HCT116 (cell line): Measurements from ENCODE around the gene GTF2A1. TPM values are rescaled to one million over a fixed set of nuclear protein-coding genes. Genes with fewer than 3 reads are reported as not detected.

Experiments used
- ATAC-seq: fragments of 200-7000 bp; cut with Tn5 transposase; 2 replicates; pipeline ENCODE4 v1.9.1; 2020; ENCODE audit warnings: mild to moderate bottlenecking, moderate library complexity
- BruUV-seq: library from RNA; stranded (reverse); fragments of 400-500 nt; replicated peaks from 2 replicates; lab custom pipeline; 2021; lab: Mats Ljungman, UMichigan
- CTCF ChIA-PET: fragments of 300-600 bp; sonication (Branson Sonifier 250); formaldehyde crosslinking; loops from one replicate; lab custom pipeline; 2021; ENCODE audit warnings: antibody characterized with exemption; lab: Charles Lee
- POLR2A ChIA-PET: fragments of 300-600, 350-600 bp; sonication (Branson Sonifier 250); formaldehyde crosslinking; loops from one replicate; lab custom pipeline; 2021; ENCODE audit warnings: antibody characterized with exemption; lab: Charles Lee
- RAD21 ChIA-PET, 2 experiments: fragments of 300-600 bp; sonication (Branson Sonifier 250); formaldehyde crosslinking; loops; one replicate each; lab custom pipeline; 2023; ENCODE audit warnings: low total read pairs in 2 of 2; ENCODE audit not compliant: uncharacterized antibody in 2 of 2, unreplicated experiment in 2 of 2, low non-redundant PET in 1 of 2; lab: Charles Lee
- DNase-seq: peaks from one replicate; pipeline ENCODE4 v3.0.0-alpha.2; 2010; ENCODE audit warnings: low read depth, low spot score
- H2AFZ ChIP-seq: fragments of 200-600 bp; shearing (Covaris generic), sonication (generic); 2 replicates; pipeline ENCODE4 v1.6.1; 2017; ENCODE audit warnings: low read depth, mixed run types, mixed read lengths, antibody characterized with exemption, low read length; ENCODE audit not compliant: poor library complexity, severe bottlenecking
- H3K27ac ChIP-seq: 2 replicates; pipeline ENCODE4 v1.5.1; 2012; ENCODE audit warnings: low read depth, low read length
- H3K27me3 ChIP-seq: fragments of 200-600 bp; sonication (generic); 2 replicates; pipeline ENCODE4 v1.6.1; 2016; ENCODE audit warnings: mixed run types, low read length, mixed read lengths; ENCODE audit not compliant: insufficient read depth
- H3K36me3 ChIP-seq, 2 experiments: fragments of 200-500 bp in 1 of 2; fragments of 200-600 bp in 1 of 2; sonication (Bioruptor generic) in 1 of 2; sonication (generic) in 1 of 2; 2 replicates each; pipeline versions ENCODE4 v1.5.1 to v1.6.1; 2014 to 2016; ENCODE audit warnings: low read length in 2 of 2, inconsistent platforms in 1 of 2, mixed read lengths in 1 of 2, mixed run types in 1 of 2; ENCODE audit not compliant: insufficient read depth in 2 of 2, control insufficient read depth in 1 of 2
- H3K4me1 ChIP-seq, 2 experiments: fragments of 200-600 bp in 1 of 2; sonication (generic) in 1 of 2; 2 replicates each; pipeline versions ENCODE4 v1.5.1 to v1.6.1; 2012 to 2017; ENCODE audit warnings: low read length in 2 of 2, inconsistent platforms in 1 of 2, mild to moderate bottlenecking in 1 of 2, mixed read lengths in 1 of 2, mixed run types in 1 of 2, moderate library complexity in 1 of 2; ENCODE audit not compliant: insufficient read depth in 2 of 2, control insufficient read depth in 1 of 2
- H3K4me2 ChIP-seq: fragments of 200-600 bp; sonication (generic); 2 replicates; pipeline ENCODE4 v1.6.1; 2017; ENCODE audit warnings: mixed run types, low read length, mixed read lengths
- H3K4me3 ChIP-seq, 2 experiments: fragments of 200-600 bp in 1 of 2; sonication (generic) in 1 of 2; replicated peaks in 1 of 2; 2 replicates each; pipeline ENCODE4 v1.5.1; 2011 to 2016; ENCODE audit warnings: low read length in 2 of 2, control low read depth in 1 of 2, low read depth in 1 of 2, mild to moderate bottlenecking in 1 of 2, mixed read lengths in 1 of 2, mixed run types in 1 of 2
- H3K79me2 ChIP-seq: fragments of 200-600 bp; sonication (generic); 2 replicates; pipeline ENCODE4 v1.6.1; 2017; ENCODE audit warnings: mild to moderate bottlenecking, mixed run types, low read length, moderate library complexity, mixed read lengths; ENCODE audit not compliant: insufficient read depth
- H3K9ac ChIP-seq: fragments of 200-600 bp; sonication (generic); 2 replicates; pipeline ENCODE4 v1.6.1; 2016; ENCODE audit warnings: low read length, mixed read lengths
- H3K9me2 ChIP-seq: fragments of 200-600 bp; sonication (generic), shearing (Covaris generic); 2 replicates; pipeline ENCODE4 v1.6.1; 2017; ENCODE audit warnings: mixed run types, mild to moderate bottlenecking, moderate library complexity; ENCODE audit not compliant: insufficient read depth
- H3K9me3 ChIP-seq, 2 experiments: fragments of 200-500 bp in 1 of 2; fragments of 200-600 bp in 1 of 2; sonication (Bioruptor generic) in 1 of 2; sonication (generic) in 1 of 2; 2 replicates each; pipeline ENCODE4 v1.6.1; 2014 to 2017; ENCODE audit warnings: low read length in 2 of 2, mixed read lengths in 2 of 2, inconsistent platforms in 1 of 2, low read depth in 1 of 2, mild to moderate bottlenecking in 1 of 2, mixed run types in 1 of 2, moderate library complexity in 1 of 2; ENCODE audit not compliant: control insufficient read depth in 1 of 2, insufficient read depth in 1 of 2
- H4K20me1 ChIP-seq: fragments of 200-600 bp; sonication (generic), shearing (Covaris generic); 2 replicates; pipeline ENCODE4 v1.6.1; 2017; ENCODE audit warnings: mixed run types, mild to moderate bottlenecking, moderate library complexity; ENCODE audit not compliant: insufficient read depth
- CBX3 ChIP-seq: IDR thresholded peaks from 2 replicates; pipeline ENCODE4 v1.6.1; 2012; ENCODE audit warnings: low read depth
- CEBPB ChIP-seq: IDR thresholded peaks from 2 replicates; pipeline ENCODE4 v1.6.1; 2012; ENCODE audit warnings: low read depth
- EGR1 ChIP-seq: IDR thresholded peaks from 2 replicates; pipeline ENCODE4 v1.6.1; 2012; ENCODE audit warnings: low read depth
- ELF1 ChIP-seq: IDR thresholded peaks from 2 replicates; pipeline ENCODE4 v1.6.1; 2012; ENCODE audit warnings: low read depth, borderline replicate concordance
- EZH2 ChIP-seq: fragments of 200-600 bp; sonication (generic); IDR thresholded peaks from 2 replicates; pipeline ENCODE4 v1.6.1; 2017; ENCODE audit warnings: antibody characterized with exemption, mixed run types
- EZH2phosphoT487 ChIP-seq: fragments of 200-600 bp; IDR thresholded peaks from 2 replicates; pipeline ENCODE4 v1.6.1; 2018; ENCODE audit warnings: antibody characterized with exemption, borderline replicate concordance
- FOSL1 ChIP-seq: IDR thresholded peaks from 2 replicates; pipeline ENCODE4 v1.6.1; 2012; ENCODE audit warnings: low read depth
- JUND ChIP-seq: IDR thresholded peaks from 2 replicates; pipeline ENCODE4 v1.6.1; 2012
- RAD21 ChIP-seq: IDR thresholded peaks from 2 replicates; pipeline ENCODE4 v1.6.1; 2012; ENCODE audit warnings: low read depth, mild to moderate bottlenecking
- SIN3A ChIP-seq: IDR thresholded peaks from 2 replicates; pipeline ENCODE4 v1.6.1; 2012; ENCODE audit warnings: low read depth
- SP1 ChIP-seq: IDR thresholded peaks from 2 replicates; pipeline ENCODE4 v1.6.1; 2012; ENCODE audit warnings: low read depth
- SRF ChIP-seq: IDR thresholded peaks from 2 replicates; pipeline ENCODE4 v1.6.1; 2012; ENCODE audit warnings: low read depth
- TCF7L2 ChIP-seq: IDR thresholded peaks from 2 replicates; pipeline ENCODE4 v1.7.0; 2011; ENCODE audit warnings: borderline replicate concordance, inconsistent platforms; ENCODE audit not compliant: insufficient read depth, insufficient read length; ENCODE audit errors: extremely low read depth
- YY1 ChIP-seq: IDR thresholded peaks from 2 replicates; pipeline ENCODE4 v1.6.1; 2011; ENCODE audit warnings: low read length, low read depth, moderate library complexity, mild to moderate bottlenecking; ENCODE audit not compliant: insufficient replicate concordance; ENCODE audit errors: extremely low read depth
- ZFX ChIP-seq: fragments of 450-650 bp; IDR thresholded peaks from 2 replicates; pipeline ENCODE4 v1.6.1; 2017
- ZNF274 ChIP-seq: fragments of 200-500 bp; sonication (Bioruptor generic); IDR thresholded peaks from 2 replicates; pipeline ENCODE4 v1.6.1; 2014; ENCODE audit warnings: mild to moderate bottlenecking, low read depth, low read length, inconsistent platforms
- intact Hi-C: fragments of 100-400 bp; cut with micrococcal nuclease; formaldehyde crosslinking; loops from 2 replicates; pipeline ENCODE4 v1.10.0; 2022
- total RNA-seq: library from RNA; stranded (reverse); gene quantifications from one replicate; pipeline ENCODE4 v1.2.1, GENCODE V29; 2021; ENCODE audit not compliant: unreplicated experiment
- TF ChIP-seq, protein P1 (sequence below): IDR thresholded peaks from 2 replicates; pipeline ENCODE4 v1.6.1; 2012
- TF ChIP-seq, protein P2 (sequence below): IDR thresholded peaks from 2 replicates; pipeline ENCODE4 v1.6.1; 2011; ENCODE audit warnings: mild to moderate bottlenecking, low read length, moderate library complexity; ENCODE audit not compliant: insufficient replicate concordance; ENCODE audit errors: extremely low read depth
- TF ChIP-seq, protein P3 (sequence below), 3 experiments: fragments of 200-600 bp in 1 of 3; sonication (generic) in 1 of 3; IDR thresholded peaks in 2 of 3; conservative IDR thresholded peaks in 1 of 3; 2 replicates each; pipeline ENCODE4 v1.5.1; 2012 to 2017; ENCODE audit warnings: low read depth in 2 of 3, low read length in 2 of 3, antibody characterized with exemption in 1 of 3, borderline replicate concordance in 1 of 3, control low read depth in 1 of 3, mild to moderate bottlenecking in 1 of 3, mixed read lengths in 1 of 3, mixed run types in 1 of 3, moderate library complexity in 1 of 3; ENCODE audit not compliant: insufficient read depth in 1 of 3
- TF ChIP-seq, protein P4 (sequence below): IDR thresholded peaks from 2 replicates; pipeline ENCODE4 v1.6.1; 2012

GTF2A1 gene
- total RNA-seq, 1 experiment from 2014 or later: 39.7 TPM

DNA sequence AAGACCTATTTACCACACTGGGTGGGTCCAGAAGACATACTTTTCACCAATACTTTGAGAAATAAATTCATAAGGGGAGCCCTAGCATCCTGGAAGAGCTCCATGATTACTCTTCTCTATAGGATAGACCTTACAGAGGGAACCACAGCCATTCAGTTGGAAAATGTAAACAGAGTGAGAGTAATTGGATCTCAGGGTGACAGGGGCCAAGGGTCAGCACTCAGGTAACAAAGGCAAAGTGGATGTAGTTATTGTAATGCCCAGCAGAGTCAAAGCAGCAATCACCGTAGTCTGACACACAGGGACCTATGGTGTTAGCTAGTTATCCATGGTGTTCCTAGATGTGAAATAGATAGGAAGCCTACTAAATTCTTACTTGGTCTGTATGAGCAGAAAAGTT, 10.8 kb upstream of the GTF2A1 start:
- Histone ChIP-seq H3K9me2 (no peaks in the 10 kb centered on the region), H2AFZ (no peak overlapping the region), H3K36me3 (no peaks in the 10 kb centered on the region), H3K4me2 (no peak overlapping the region), H3K9ac (no peak overlapping the region), H3K4me3 (no peak overlapping the region), H3K9me3 (no peaks in the 10 kb centered on the region), H3K27ac (no peak overlapping the region), H3K27me3 (no peaks in the 10 kb centered on the region), H3K4me1 (peaks cover 0 to 3% of the 10 kb centered on the region in 2 experiments; a peak in 1 of 4 replicates), H3K79me2 (no peaks in the 10 kb centered on the region), H4K20me1 (no peaks in the 10 kb centered on the region)
- ATAC-seq: no peak
- TF ChIP-seq TCF7L2 (no peak), SRF (no peak), JUND (no peak), EZH2phosphoT487 (no peak), CBX3 (no peak), YY1 (no peak), SIN3A (no peak), ELF1 (no peak), EZH2 (no peak), RAD21 (no peak), ZNF274 (no peak), FOSL1 (no peak), CEBPB (no peak), ZFX (no peak), SP1 (no peak), EGR1 (no peak)
- TF ChIP-seq, protein P1, sequence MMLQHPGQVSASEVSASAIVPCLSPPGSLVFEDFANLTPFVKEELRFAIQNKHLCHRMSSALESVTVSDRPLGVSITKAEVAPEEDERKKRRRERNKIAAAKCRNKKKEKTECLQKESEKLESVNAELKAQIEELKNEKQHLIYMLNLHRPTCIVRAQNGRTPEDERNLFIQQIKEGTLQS: no peak
- TF ChIP-seq, protein P2, sequence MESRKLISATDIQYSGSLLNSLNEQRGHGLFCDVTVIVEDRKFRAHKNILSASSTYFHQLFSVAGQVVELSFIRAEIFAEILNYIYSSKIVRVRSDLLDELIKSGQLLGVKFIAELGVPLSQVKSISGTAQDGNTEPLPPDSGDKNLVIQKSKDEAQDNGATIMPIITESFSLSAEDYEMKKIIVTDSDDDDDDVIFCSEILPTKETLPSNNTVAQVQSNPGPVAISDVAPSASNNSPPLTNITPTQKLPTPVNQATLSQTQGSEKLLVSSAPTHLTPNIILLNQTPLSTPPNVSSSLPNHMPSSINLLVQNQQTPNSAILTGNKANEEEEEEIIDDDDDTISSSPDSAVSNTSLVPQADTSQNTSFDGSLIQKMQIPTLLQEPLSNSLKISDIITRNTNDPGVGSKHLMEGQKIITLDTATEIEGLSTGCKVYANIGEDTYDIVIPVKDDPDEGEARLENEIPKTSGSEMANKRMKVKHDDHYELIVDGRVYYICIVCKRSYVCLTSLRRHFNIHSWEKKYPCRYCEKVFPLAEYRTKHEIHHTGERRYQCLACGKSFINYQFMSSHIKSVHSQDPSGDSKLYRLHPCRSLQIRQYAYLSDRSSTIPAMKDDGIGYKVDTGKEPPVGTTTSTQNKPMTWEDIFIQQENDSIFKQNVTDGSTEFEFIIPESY: no peak
- TF ChIP-seq, protein P3, sequence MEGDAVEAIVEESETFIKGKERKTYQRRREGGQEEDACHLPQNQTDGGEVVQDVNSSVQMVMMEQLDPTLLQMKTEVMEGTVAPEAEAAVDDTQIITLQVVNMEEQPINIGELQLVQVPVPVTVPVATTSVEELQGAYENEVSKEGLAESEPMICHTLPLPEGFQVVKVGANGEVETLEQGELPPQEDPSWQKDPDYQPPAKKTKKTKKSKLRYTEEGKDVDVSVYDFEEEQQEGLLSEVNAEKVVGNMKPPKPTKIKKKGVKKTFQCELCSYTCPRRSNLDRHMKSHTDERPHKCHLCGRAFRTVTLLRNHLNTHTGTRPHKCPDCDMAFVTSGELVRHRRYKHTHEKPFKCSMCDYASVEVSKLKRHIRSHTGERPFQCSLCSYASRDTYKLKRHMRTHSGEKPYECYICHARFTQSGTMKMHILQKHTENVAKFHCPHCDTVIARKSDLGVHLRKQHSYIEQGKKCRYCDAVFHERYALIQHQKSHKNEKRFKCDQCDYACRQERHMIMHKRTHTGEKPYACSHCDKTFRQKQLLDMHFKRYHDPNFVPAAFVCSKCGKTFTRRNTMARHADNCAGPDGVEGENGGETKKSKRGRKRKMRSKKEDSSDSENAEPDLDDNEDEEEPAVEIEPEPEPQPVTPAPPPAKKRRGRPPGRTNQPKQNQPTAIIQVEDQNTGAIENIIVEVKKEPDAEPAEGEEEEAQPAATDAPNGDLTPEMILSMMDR (IDR thresholded peaks at IDR 0.05 in 2 of 3, conservative IDR thresholded peaks at IDR 0.05 in 1 of 3; ENCODE audit: borderline replicate concordance in 1 of 3, insufficient read depth in 1 of 3, low read depth in 2 of 3, low read length in 2 of 3): no peak
- TF ChIP-seq, protein P4, sequence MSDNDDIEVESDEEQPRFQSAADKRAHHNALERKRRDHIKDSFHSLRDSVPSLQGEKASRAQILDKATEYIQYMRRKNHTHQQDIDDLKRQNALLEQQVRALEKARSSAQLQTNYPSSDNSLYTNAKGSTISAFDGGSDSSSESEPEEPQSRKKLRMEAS: no peak
- ChIA-PET POLR2A (no interaction called here), RAD21 (no interaction called here), CTCF (no interaction called here)
- intact Hi-C loops: no loop called here
- no TSS peak for BruUV-seq
- DNase-seq: no peak
